ENCODE data around the gene AFMID.

DNA sequence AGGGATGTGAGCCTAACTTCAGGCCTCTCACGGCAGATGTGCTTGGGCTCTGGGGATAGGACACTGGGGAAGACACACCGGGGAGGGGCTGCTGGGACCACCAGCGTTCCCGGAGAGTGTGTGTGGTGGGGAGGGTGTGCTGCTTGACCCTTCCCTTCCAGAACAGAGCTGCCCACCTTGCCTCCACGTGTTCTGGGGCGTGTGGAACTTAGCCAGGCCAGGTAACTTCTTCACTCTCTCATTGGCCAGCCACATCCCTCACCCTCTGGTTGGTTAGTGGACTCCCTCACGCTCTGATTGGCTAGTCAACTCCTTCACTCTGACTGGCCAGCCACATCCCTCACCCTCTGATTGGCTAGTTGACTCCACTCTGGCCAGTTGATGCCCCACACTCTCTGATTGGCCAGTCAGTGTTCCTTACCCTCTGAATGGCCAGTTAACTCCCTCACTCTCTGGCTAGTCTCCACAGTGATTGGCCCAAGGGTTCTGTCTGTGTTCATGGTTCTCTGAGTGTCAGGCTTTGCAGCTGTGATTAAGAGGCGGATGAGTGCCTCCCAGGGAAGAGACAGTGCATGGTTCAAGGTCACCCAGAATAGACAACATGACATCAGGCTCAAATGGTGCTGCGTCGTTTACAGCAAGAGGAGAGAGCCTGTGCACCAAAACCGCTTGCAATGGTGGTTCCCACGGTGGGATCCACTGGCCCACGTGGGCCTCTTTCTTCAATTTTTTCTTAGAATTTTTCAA is 54.3 kb downstream of the AFMID start:
- TF ChIP-seq, protein P1, sequence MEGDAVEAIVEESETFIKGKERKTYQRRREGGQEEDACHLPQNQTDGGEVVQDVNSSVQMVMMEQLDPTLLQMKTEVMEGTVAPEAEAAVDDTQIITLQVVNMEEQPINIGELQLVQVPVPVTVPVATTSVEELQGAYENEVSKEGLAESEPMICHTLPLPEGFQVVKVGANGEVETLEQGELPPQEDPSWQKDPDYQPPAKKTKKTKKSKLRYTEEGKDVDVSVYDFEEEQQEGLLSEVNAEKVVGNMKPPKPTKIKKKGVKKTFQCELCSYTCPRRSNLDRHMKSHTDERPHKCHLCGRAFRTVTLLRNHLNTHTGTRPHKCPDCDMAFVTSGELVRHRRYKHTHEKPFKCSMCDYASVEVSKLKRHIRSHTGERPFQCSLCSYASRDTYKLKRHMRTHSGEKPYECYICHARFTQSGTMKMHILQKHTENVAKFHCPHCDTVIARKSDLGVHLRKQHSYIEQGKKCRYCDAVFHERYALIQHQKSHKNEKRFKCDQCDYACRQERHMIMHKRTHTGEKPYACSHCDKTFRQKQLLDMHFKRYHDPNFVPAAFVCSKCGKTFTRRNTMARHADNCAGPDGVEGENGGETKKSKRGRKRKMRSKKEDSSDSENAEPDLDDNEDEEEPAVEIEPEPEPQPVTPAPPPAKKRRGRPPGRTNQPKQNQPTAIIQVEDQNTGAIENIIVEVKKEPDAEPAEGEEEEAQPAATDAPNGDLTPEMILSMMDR (IDR thresholded peaks at IDR 0.05; ENCODE audit: poor library complexity): no peak
- TF ChIP-seq EZH2 (IDR thresholded peaks at IDR 0.05; ENCODE audit: borderline replicate concordance) (no peak), EZH2phosphoT487 (IDR thresholded peaks at IDR 0.05; ENCODE audit: low read depth, severe bottlenecking, unreplicated experiment) (no peak)
